ENCODE data around the gene KIF1B.
"Not testable (repeated sequence)": the region's sequence is repeated elsewhere in the genome, so short reads cannot be mapped to it uniquely, and the experiment has no call there.

KIF1B gene

GRCh38 chr1:10328180-10328963 is 118.0 kb downstream of the KIF1B start:
- DNase-seq (ENCODE audit: low read depth in 3 of 3), result no peak

GRCh38 chr1:10337436-10337835 is 127.1 kb downstream of the KIF1B start:
- no peak for DNase-seq (ENCODE audit: low read depth in 3 of 3)

GRCh38 chr1:10338047-10338446 is 127.7 kb downstream of the KIF1B start:
- DNase-seq (ENCODE audit: low read depth in 3 of 3), result peak; percentile 8 to 11 (median 9)

GRCh38 chr1:10338611-10339010 is 128.2 kb downstream of the KIF1B start:
- DNase-seq (ENCODE audit: low read depth in 3 of 3), result no peak

GRCh38 chr1:10339036-10339567 is 128.7 kb downstream of the KIF1B start:
- DNase-seq (ENCODE audit: low read depth in 3 of 3), result no peak

- no peak for DNase-seq (ENCODE audit: low read depth in 3 of 3)
Measured at GRCh38 chr1:10339815-10340214, 129.4 kb downstream of the KIF1B start.

GRCh38 chr1:10340930-10341590 is 130.7 kb downstream of the KIF1B start:
- DNase-seq (ENCODE audit: low read depth in 3 of 3), result no peak

GRCh38 chr1:10347109-10347508 is 136.7 kb downstream of the KIF1B start:
- DNase-seq (ENCODE audit: low read depth in 3 of 3), result no peak

GRCh38 chr1:10353282-10353681 is 142.9 kb downstream of the KIF1B start:
- no peak for DNase-seq (ENCODE audit: low read depth in 3 of 3)

- DNase-seq (ENCODE audit: low read depth in 3 of 3), result no peak
Measured at GRCh38 chr1:10353693-10354092, 143.3 kb downstream of the KIF1B start.

GRCh38 chr1:10360045-10360444 is 149.7 kb downstream of the KIF1B start:
- DNase-seq (ENCODE audit: low read depth in 3 of 3), result no peak

GRCh38 chr1:10361515-10361914 is 151.1 kb downstream of the KIF1B start:
- DNase-seq (ENCODE audit: low read depth in 3 of 3), result no peak

GRCh38 chr1:10368194-10368593 is 157.8 kb downstream of the KIF1B start:
- no peak for DNase-seq (ENCODE audit: low read depth in 3 of 3)

- DNase-seq (ENCODE audit: low read depth in 3 of 3), result no peak
Measured at GRCh38 chr1:10374442-10374860, 164.1 kb downstream of the KIF1B start.

- not testable (repeated sequence) for DNase-seq (ENCODE audit: low read depth in 3 of 3)
Measured at GRCh38 chr1:10377365-10378029, 167.1 kb downstream of the KIF1B start.

- no peak for DNase-seq (ENCODE audit: low read depth in 3 of 3)
Measured at GRCh38 chr1:10378081-10378841, 167.9 kb downstream of the KIF1B start.

- DNase-seq (ENCODE audit: low read depth in 3 of 3), result no peak
Measured at GRCh38 chr1:10379101-10379620, 168.8 kb downstream of the KIF1B start.

- no peak for DNase-seq (ENCODE audit: low read depth in 3 of 3)
Measured at GRCh38 chr1:10379676-10380075, 169.3 kb downstream of the KIF1B start.

- no peak for DNase-seq (ENCODE audit: low read depth in 3 of 3)
Measured at GRCh38 chr1:10380594-10381275, 170.4 kb downstream of the KIF1B start.

GRCh38 chr1:10383630-10384029 is 173.3 kb downstream of the KIF1B start:
- no peak for DNase-seq (ENCODE audit: low read depth in 3 of 3)

- DNase-seq (ENCODE audit: low read depth in 3 of 3), result no peak
Measured at GRCh38 chr1:10384219-10384618, 173.8 kb downstream of the KIF1B start.

Measured in stimulated activated CD4-positive, alpha-beta T cell treated with anti-CD3 and anti-CD28 coated beads, TNF-alpha, amount 100 ng/mL, for 48 hours (primary cell).